Ishikawa (cell line): ENCODE data around the gene ASB4.

ENCODE experiments used
- CEBPB ChIP-seq: IDR thresholded peaks from 2 replicates; pipeline ENCODE4 v1.6.1; 2012
- CREB1 ChIP-seq: IDR thresholded peaks from 2 replicates; pipeline ENCODE4 v1.6.1; 2012; ENCODE audit warnings: low read depth
- EGR1 ChIP-seq: IDR thresholded peaks from 2 replicates; pipeline ENCODE4 v1.6.1; 2012
- EP300 ChIP-seq: IDR thresholded peaks from 2 replicates; pipeline ENCODE4 v1.6.1; 2012; ENCODE audit warnings: borderline replicate concordance
- FOXM1 ChIP-seq: IDR thresholded peaks from 2 replicates; pipeline ENCODE4 v1.6.1; 2012; ENCODE audit warnings: low read depth, borderline replicate concordance
- MAX ChIP-seq: IDR thresholded peaks from 2 replicates; pipeline ENCODE4 v1.6.1; 2012
- NFIC ChIP-seq: IDR thresholded peaks from 2 replicates; pipeline ENCODE4 v1.6.1; 2012
- RAD21 ChIP-seq: IDR thresholded peaks from 2 replicates; pipeline ENCODE4 v1.6.1; 2012; ENCODE audit warnings: low read depth
- REST ChIP-seq: IDR thresholded peaks from 2 replicates; pipeline ENCODE4 v1.6.1; 2012; ENCODE audit warnings: low read depth, mild to moderate bottlenecking
- TAF1 ChIP-seq: IDR thresholded peaks from 2 replicates; pipeline ENCODE4 v1.6.1; 2012; ENCODE audit warnings: low read depth, mild to moderate bottlenecking
- TCF12 ChIP-seq: IDR thresholded peaks from 2 replicates; pipeline ENCODE4 v1.6.1; 2012; ENCODE audit warnings: low read depth
- TEAD4 ChIP-seq: IDR thresholded peaks from 2 replicates; pipeline ENCODE4 v1.6.1; 2012
- USF1 ChIP-seq: IDR thresholded peaks from 2 replicates; pipeline ENCODE4 v1.6.1; 2012
- YY1 ChIP-seq: IDR thresholded peaks from 2 replicates; pipeline ENCODE4 v1.6.1; 2012; ENCODE audit warnings: low read depth
- ZBTB7A ChIP-seq: IDR thresholded peaks from 2 replicates; pipeline ENCODE4 v1.6.1; 2012; ENCODE audit warnings: low read depth

Gene ASB4

GRCh38 chr7:95582578-95583293 lies 97.0 kb downstream of the ASB4 start:
- no peak for TF ChIP-seq FOXM1
- no peak for TF ChIP-seq ZBTB7A
- TF ChIP-seq MAX = no peak
- no peak for TF ChIP-seq NFIC
- TF ChIP-seq TCF12 = no peak

- TF ChIP-seq RAD21 (no peak), EGR1 (no peak), EP300 (no peak), MAX (no peak), CREB1 (no peak), TCF12 (no peak), FOXM1 (no peak), USF1 (no peak), REST (no peak), CEBPB (no peak)
Observed at GRCh38 chr7:95583834-95584621, 98.3 kb downstream of the ASB4 start.

- TF ChIP-seq EGR1 (no peak), RAD21 (no peak), FOXM1 (no peak), CREB1 (no peak), USF1 (no peak), TCF12 (no peak), ZBTB7A (no peak), REST (no peak), CEBPB (no peak)
Observed at GRCh38 chr7:95584769-95585425, 99.2 kb downstream of the ASB4 start.

- TF ChIP-seq MAX (no peak), EP300 (no peak), EGR1 (no peak), TAF1 (no peak)
Observed at GRCh38 chr7:95585426-95585789, 99.7 kb downstream of the ASB4 start.

GRCh38 chr7:95586951-95587301 lies 101.2 kb downstream of the ASB4 start:
- TF ChIP-seq EP300 (no peak), TEAD4 (no peak), RAD21 (no peak), EGR1 (no peak), CEBPB (no peak), YY1 (no peak), FOXM1 (no peak), NFIC (no peak), MAX (no peak), USF1 (no peak), TAF1 (no peak), ZBTB7A (no peak), TCF12 (no peak), CREB1 (no peak), REST (no peak)
